Measurements from ENCODE around the gene FADS6.

FADS6 gene

DNA sequence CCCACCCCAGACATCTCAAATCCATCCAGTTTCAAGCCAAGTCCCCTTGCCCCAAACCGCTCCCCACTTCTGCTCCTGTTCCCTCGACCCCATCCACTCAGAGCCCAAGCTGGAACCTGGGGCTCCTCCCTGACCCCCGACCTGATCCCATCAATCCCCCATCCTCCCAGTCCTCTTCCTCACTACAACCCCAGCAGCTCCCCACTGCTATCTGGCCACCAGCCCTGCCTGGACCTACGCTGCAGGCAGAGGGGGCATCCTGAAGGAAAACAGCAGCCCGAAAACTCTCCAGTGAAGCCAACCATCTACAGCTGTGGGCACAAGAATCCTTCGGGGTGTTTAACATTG, 24.6 kb downstream of the FADS6 start:
- no peak for DNase-seq (ENCODE audit: low read depth)

DNA sequence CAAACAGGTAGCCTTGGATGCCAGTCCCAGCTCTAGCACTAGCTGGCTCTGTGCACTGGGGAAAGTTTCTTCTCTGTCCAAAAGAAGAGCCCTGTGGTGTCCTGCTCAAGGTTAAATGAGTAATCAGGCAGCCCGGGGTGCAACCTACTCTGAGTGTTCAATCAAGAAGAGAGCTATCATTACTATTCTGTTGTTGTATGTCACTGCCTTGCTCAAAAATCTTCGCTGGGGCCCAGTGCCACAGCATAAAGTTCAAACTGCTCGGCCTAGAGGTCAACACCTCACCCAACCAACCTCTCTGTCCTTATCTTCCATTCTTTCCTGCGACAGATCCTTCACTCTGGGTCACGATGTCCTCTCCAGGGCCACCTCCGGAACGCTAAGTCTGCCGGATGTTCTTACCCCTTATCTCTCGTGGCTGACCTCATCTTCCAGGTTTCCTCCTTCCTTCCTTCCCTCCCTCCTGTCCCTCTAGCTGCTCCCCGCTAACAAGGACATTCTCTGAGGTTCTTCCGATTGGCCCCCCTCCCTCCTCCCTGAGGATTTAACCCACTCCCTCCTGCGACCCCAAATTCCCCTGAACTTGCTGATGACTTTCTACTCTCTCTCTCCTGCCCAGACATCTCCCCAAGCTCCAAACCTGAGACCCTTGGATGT, 25.1 kb downstream of the FADS6 start:
- no peak for DNase-seq (ENCODE audit: low read depth)

DNA sequence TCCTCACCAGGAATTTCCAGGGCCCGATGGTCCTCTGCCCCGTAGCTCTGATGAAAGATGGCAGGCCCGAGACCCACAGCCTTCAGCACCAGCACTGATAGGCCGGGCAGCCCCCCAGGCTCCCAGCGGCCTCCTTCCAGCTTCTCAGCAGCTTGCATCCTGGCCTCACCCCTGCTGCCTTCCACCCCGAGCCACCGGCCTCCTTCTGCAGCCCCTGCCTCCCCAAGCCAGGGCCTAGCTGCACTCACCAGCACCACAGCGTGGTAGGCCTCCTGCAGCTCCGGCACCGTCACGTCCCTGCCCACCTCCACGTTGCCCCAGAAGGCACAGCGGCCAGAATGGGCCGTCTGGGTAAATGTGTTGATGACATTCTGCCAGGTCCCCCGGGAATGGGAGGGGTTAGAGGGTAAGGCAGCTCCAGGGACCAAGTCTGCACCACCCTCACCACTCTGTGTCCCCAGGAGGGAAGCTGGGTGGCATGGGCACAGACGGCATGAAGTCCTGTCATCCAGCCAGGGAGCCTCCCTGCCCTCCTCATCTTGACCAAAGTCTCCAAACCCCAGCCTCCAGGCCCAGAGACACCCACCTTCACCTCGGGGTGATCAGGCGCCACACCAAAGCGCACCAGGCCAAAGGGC, 27.1 kb downstream of the FADS6 start:
- no peak for DNase-seq (ENCODE audit: low read depth)

GRCh38 chr17:74865504-74866197, 27.8 kb downstream of the FADS6 start:
- DNase-seq (ENCODE audit: low read depth) = no peak

- peak; percentile 50 for DNase-seq (ENCODE audit: low read depth)
Measured at GRCh38 chr17:74864866-74865395, 28.5 kb downstream of the FADS6 start.

- DNase-seq (ENCODE audit: low read depth) = no peak
Measured at GRCh38 chr17:74864297-74864865, 29.1 kb downstream of the FADS6 start.

GRCh38 chr17:74863420-74864296, 29.8 kb downstream of the FADS6 start:
- no peak for DNase-seq (ENCODE audit: low read depth)

DNA sequence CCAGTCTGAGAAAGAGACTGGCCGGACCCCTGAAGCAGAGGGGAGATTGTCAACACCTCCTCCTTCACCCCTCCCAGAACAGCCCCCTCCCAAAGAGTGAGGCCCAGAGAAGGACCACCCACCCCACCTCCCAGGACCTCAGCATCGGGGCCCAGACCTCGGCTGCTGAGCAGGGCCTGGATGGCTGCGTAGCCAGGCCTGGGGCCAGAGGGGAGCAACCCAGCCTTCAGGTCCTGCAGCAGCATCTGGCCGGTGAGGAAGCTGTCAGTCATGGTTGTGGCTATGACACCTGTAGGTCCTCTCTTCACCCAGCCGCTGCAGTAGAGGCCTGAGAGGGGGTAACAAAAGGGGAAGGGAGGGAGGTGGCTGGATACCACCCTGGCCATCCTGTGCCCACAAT, 30.5 kb downstream of the FADS6 start:
- no peak for DNase-seq (ENCODE audit: low read depth)

DNA sequence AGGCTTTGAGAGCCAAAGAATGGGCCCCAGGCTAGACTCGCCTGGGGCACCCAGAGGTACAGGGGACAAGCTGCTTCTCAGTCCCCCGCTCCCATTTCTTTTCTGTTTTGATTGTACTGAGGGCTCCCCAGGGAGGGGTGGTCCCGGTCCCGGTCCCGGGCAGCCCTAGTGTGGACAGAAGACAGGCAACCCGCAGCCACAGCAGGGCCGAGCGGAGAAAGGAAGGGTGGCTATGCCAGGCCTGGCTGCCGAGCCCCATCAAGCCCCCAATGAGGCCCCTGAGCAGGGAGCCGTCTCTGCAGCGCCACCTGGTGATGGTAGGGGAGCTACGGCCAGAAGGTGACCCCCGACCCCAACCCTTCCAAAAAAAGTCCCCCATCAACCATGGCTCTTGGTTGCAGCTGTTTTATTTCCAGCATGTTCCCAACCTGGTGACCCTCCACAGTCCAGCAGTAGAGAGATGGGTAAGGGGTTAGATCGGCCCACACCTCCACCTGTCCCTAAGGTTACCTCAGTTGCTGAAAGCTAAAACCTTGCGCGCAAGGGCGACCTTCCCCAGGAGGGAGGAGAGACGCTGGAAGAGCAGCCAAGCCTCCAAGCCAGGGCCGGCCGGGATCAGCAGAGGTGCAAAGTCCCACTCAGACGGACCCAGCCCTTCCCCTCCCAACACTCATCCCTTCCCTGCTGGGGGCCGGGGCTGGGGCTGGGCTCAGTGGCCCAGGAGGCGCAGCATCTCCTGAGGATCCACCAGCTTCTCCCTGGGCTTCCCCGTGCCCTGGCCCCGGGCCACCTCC, 31.1 kb downstream of the FADS6 start:
- DNase-seq (ENCODE audit: low read depth) = peak; percentile 56

DNA sequence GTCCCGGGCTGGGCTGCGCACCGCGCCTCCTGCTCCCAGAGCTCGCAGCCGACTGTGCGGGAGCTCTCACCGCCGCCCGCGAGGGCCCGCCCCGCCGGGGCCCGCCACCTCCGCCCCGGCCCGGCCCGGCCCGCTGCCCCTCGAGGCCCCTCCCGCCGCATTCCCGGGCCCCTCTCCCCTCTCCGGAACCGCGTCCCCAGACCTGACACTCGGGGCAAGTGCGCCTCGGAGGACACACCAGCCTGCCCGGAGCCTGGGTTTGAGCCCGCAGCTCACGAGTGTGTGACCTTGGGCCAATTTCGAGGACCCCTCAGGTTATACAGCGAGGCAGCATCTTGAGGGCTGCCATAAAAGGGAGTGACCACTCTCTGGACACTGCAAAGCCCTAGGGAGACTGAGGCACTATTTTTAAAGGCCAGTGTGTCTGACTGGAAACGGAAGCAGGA, 31.7 kb downstream of the FADS6 start:
- DNase-seq (ENCODE audit: low read depth) = no peak

- DNase-seq (ENCODE audit: low read depth) = no peak
Measured at GRCh38 chr17:74860872-74861661, 32.4 kb downstream of the FADS6 start.

DNA sequence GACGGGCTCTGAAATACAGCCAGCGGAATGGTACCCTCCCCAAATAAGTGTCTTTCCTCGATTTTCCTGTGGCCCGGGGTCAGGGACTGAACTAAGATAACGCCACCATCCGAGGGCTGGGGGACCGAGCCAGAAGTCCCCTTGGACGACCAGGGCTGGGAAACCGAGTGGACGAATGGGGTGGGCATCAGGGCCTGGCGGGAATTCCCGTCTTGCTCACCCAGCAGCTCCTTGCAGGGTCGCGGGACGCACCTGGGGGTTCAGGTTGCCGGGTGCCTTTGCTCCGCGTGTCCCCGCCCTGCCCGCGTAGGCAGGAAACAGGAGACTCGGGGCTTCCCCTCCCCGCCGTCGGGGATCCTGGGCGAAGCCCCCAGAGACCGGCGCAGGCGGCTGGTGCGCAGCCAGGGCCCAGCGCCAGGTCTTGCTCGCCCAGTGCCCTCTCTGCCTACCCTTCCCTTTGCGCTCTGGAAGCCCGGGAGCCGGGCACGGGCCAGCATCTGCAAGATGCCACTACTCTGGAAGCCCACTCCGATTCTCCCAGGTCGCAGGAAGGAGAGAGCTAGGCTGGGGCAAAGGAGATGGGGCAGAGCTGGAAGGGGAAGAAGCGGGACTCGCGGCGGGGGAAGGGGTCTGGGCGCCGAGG, 33.1 kb downstream of the FADS6 start:
- no peak for DNase-seq (ENCODE audit: low read depth)

GRCh38 chr17:74859459-74860228, 33.8 kb downstream of the FADS6 start, which contains the start of gene GRIN2C:
GRIN2C (minus strand) TSS chr17:74859885; CDS start chr17:74855092, 4,793 bp downstream.
- no peak for DNase-seq (ENCODE audit: low read depth)

- DNase-seq (ENCODE audit: low read depth) = no peak
Measured at GRCh38 chr17:74858672-74859458, 34.6 kb downstream of the FADS6 start.

DNA sequence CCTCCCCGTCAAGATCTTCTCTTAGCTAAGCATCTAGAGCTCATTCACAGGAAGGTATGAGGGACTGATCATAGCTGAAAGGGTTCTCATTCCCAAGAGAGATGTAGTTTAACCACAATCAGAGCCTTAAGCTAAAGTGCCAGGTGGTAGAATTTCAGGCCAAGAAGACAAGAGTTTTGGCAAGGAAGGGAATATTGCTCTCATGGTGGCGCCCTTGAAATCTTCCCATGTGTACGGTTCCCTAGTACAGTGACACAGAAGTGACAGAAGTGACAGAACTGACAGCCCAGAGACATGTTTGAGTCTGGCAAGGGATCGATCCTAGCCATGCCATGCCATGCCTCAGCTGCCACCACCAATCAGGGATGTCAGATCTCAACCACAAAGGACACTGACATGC, 36.2 kb downstream of the FADS6 start:
- DNase-seq (ENCODE audit: low read depth) = no peak

DNA sequence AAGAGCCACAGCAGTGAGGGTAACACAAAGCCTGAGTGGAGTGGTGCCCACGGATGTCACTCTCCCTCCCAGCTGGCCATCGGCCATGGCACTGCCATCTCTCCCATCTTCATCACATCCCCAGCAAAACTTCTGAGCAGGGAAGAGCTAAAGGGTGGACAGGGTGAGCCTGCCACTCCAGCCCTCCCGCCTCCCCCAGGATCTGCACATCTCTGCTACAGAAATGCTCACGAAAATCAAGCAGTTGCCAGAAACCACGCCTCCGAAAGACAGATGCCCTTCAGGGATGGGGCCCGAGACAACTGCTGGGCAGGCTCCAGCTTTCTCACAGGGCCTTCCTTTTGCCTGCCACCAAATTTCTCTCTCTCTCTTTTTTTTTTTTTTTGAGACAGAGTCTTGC, 37.3 kb downstream of the FADS6 start:
- DNase-seq (ENCODE audit: low read depth) = no peak

DNA sequence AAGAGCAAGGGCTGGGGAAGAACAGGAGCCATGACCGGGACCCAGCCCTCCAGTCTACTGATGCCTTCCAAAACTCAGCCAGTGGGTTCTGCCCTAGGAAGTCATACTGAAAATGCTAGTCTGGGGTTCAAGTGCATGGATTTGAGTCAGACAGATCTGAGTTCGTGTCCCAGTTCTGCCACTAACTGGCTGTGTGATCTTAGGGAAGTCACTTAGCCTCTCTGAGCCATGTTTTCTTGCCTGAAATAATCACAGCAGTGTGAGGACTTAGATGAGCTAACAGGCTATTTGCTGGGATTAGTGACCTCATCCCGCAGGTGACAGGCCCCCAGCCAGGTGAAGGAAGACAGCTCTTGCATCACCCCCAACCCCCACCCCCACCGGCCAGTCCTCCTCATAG, 38.1 kb downstream of the FADS6 start:
- DNase-seq (ENCODE audit: low read depth) = no peak

GRCh38 chr17:74854792-74855191, 38.6 kb downstream of the FADS6 start:
- no peak for DNase-seq (ENCODE audit: low read depth)
